Fibroblast of the aortic adventitia (primary cell): ENCODE measurements around the gene AP3B1. TPM values are rescaled to one million over a fixed set of nuclear protein-coding genes. Genes with fewer than 3 reads are reported as not detected.

Experiments used
- DNase-seq: peaks from one replicate; pipeline ENCODE4 v3.0.0-alpha.2; 2010; ENCODE audit warnings: low read depth
- H3K4me3 ChIP-seq: 2 replicates; pipeline ENCODE4 v1.5.1; 2011; ENCODE audit warnings: low read depth, mild to moderate bottlenecking, control low read depth, low read length, moderate library complexity
- total RNA-seq: library from RNA; depleted of rRNA; stranded (reverse); fragments of >200 nt; gene quantifications from 2 replicates; pipeline ENCODE4 v1.2.3, GENCODE V29; 2012; ENCODE audit warnings: low replicate concordance
- TF ChIP-seq, protein P1 (sequence below): IDR thresholded peaks from 2 replicates; pipeline ENCODE4 v1.5.1; 2011; ENCODE audit warnings: mild to moderate bottlenecking, low read length, control low read depth, inconsistent platforms; ENCODE audit not compliant: insufficient read depth

Gene AP3B1
- total RNA-seq, 1 donor = 78.5 TPM

DNA sequence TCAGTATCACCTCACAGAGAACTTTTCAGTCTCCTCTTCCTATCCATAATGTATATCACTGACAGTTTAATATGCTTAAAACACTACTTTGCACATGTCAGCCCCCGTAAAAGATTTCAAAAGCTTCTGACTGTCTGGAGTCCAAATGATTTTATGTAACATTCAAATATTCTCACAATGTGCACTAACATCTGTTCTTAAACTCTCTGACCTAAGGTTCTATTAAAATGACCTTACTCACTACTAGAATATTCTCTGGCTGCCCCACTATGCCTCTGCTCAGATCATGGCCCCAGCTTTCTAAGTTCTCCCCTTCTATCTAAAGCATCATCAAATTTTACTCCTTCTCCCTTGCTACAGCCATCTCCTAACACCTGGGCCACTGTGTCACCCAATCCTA is 52.5 kb downstream of the AP3B1 start:
- DNase-seq = no peak
- TF ChIP-seq, protein P1, sequence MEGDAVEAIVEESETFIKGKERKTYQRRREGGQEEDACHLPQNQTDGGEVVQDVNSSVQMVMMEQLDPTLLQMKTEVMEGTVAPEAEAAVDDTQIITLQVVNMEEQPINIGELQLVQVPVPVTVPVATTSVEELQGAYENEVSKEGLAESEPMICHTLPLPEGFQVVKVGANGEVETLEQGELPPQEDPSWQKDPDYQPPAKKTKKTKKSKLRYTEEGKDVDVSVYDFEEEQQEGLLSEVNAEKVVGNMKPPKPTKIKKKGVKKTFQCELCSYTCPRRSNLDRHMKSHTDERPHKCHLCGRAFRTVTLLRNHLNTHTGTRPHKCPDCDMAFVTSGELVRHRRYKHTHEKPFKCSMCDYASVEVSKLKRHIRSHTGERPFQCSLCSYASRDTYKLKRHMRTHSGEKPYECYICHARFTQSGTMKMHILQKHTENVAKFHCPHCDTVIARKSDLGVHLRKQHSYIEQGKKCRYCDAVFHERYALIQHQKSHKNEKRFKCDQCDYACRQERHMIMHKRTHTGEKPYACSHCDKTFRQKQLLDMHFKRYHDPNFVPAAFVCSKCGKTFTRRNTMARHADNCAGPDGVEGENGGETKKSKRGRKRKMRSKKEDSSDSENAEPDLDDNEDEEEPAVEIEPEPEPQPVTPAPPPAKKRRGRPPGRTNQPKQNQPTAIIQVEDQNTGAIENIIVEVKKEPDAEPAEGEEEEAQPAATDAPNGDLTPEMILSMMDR = no peak

DNA sequence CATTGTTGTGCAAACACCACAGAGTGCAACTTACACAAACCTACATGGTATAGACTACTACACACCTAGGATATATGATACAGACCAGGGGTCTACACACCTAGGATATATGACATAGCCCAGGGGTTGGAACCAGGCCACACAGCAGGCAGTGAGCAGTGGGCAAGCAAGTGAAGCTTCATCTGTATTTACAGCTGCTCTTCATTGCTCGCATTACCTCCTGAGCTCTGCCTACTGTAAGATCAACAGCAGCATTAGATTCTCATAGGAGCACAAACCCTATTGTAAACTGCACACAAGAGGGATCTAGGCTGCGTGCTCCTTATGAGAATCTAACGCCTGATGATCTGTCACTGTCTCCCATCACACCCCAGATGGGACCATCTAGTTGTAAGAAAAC is 56.6 kb downstream of the AP3B1 start:
- TF ChIP-seq, protein P1 = no peak
- DNase-seq = no peak
- H3K4me3 ChIP-seq = no peak overlapping the region

More for the DNA sequence above, 52.5 kb downstream of the AP3B1 start:
- H3K4me3 ChIP-seq = no peak overlapping the region

DNA sequence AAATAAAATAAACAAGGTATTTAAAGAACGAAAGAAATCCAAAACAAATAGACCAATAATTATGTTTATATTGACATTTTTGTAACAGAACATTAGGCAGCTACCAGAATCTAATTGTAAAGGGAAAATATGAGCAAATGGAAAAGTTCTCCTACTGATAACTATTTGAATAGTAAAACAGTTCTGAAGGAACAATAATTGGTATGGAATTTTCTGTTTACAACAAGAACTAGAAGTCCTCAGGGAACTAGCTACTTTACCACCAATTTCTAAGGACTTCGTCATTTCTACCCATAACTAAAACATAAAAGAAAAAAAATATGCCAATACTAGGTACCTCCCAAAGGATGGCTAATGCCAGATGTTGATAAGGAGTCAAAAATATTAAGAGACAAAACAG is 58.5 kb downstream of the AP3B1 start:
- no peak for DNase-seq
- H3K4me3 ChIP-seq = no peak overlapping the region
- TF ChIP-seq, protein P1 = no peak

DNA sequence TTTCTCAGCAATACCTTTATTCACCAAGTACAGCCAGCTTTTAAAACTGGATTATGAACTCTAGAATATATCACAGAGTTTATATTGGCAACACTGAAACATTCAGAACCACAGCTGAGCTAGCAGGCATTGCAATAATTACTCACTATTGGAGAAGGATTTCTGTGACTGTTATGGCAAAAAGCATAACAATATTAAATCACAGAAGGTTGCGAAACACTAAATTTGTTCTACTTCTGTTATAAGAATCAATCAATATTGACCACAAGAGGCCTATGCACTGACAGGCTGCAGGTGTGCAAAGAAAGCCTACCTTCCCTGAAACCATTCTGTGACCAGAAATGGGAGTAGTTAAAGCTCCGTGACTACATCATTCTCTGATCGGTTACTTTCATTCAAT is 59.2 kb downstream of the AP3B1 start:
- DNase-seq = peak; percentile 55
- H3K4me3 ChIP-seq = no peak overlapping the region
- TF ChIP-seq, protein P1 = no peak

DNA sequence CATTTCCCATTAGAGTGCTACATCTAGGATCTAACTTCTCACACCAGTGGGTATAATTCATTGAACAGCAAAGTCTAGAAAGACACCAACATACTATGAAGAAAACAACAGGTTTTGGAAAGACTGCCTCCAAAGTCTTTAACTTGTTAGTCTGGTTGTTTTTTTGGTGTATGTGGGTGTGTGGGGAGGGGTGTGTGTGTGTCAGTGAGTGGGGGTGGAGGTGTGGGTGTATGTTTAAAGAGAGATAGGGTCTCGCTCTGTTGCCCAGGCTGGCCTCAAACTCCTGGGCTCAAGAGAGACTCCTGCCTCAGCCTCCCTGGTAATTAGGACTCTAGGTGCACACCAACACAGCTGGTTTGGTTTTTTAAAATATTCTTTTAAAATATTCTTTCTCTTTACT is 59.7 kb downstream of the AP3B1 start:
- no peak overlapping the region for H3K4me3 ChIP-seq
- no peak for DNase-seq
- TF ChIP-seq, protein P1 = no peak

DNA sequence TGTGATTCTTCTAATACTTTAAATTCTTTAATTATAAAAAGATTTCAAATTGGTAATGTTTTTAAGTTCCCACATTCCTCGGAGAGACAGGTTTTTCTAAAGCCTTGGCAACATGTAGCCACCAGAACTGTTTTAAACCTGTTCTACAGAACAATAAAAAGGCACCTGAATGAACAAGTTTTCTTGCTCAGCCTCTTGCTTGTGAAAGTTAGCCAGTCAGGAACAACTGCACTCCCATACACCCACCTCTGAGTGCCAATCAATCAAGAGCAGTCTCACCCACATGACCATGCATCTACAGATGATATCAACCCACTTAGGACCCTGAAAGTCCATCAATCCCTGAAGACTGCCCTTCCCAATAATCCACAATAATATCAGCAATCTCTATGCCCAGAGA is 62.3 kb downstream of the AP3B1 start:
- no peak for DNase-seq
- TF ChIP-seq, protein P1 = no peak
- H3K4me3 ChIP-seq = no peak overlapping the region

DNA sequence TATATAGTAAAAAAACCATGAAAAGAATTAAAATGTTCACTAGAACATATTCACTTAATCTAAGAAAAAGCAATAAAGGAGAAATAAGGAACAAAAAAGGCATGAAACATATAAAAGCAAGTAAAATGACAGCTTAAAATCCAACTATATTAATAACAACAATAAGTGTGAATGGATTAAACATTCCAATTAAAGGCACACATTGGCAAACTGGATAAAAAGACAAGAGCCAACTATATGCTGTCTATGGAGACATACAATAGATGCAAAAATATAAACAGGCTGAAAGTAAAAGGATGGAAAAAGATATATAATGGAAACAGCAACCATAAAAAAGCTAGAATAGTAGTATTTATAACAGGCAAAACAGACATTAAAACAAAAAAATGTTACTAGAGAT is 70.1 kb downstream of the AP3B1 start:
- TF ChIP-seq, protein P1 = no peak
- no peak for DNase-seq

More for the DNA sequence above, 70.1 kb downstream of the AP3B1 start:
- no peak overlapping the region for H3K4me3 ChIP-seq
